ENCODE results near the gene PER3. TPM values are rescaled to one million over a fixed set of nuclear protein-coding genes. Genes with fewer than 3 reads are reported as not detected.

Gene PER3
- total RNA-seq, 1 donor from 2014 or later = 2.9 TPM

- Mint-ChIP-seq H3K9me3 (ENCODE audit: low read depth) (no peaks in the 10 kb centered on the region), H3K4me3 (ENCODE audit: low read depth) (no peak overlapping the region), H3K4me1 (ENCODE audit: low read depth) (no peaks in the 10 kb centered on the region), H3K27me3 (no peaks in the 10 kb centered on the region), H3K27ac (no peak overlapping the region), H3K36me3 (ENCODE audit: insufficient read depth) (no peaks in the 10 kb centered on the region)
- no peak for DNase-seq (ENCODE audit: low spot score, unreplicated experiment)
- TF ChIP-seq, protein P1, sequence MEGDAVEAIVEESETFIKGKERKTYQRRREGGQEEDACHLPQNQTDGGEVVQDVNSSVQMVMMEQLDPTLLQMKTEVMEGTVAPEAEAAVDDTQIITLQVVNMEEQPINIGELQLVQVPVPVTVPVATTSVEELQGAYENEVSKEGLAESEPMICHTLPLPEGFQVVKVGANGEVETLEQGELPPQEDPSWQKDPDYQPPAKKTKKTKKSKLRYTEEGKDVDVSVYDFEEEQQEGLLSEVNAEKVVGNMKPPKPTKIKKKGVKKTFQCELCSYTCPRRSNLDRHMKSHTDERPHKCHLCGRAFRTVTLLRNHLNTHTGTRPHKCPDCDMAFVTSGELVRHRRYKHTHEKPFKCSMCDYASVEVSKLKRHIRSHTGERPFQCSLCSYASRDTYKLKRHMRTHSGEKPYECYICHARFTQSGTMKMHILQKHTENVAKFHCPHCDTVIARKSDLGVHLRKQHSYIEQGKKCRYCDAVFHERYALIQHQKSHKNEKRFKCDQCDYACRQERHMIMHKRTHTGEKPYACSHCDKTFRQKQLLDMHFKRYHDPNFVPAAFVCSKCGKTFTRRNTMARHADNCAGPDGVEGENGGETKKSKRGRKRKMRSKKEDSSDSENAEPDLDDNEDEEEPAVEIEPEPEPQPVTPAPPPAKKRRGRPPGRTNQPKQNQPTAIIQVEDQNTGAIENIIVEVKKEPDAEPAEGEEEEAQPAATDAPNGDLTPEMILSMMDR (IDR thresholded peaks at IDR 0.05; ENCODE audit: unreplicated experiment) = no peak
Measured at GRCh38 chr1:7827126-7827955, 43.2 kb downstream of the PER3 start.

GRCh38 chr1:7831458-7831857, 47.4 kb downstream of the PER3 start:
- TF ChIP-seq, protein P1 (IDR thresholded peaks at IDR 0.05; ENCODE audit: unreplicated experiment) = no peak
- no peak overlapping the region for H3K4me3 Mint-ChIP-seq (ENCODE audit: low read depth)
- no peaks in the 10 kb centered on the region for H3K27me3 Mint-ChIP-seq
- no peak for DNase-seq (ENCODE audit: low spot score, unreplicated experiment)
- H3K4me1 Mint-ChIP-seq (ENCODE audit: low read depth) = no peaks in the 10 kb centered on the region
- H3K36me3 Mint-ChIP-seq (ENCODE audit: insufficient read depth) = peaks cover 2% of the 10 kb centered on the region
- no peaks in the 10 kb centered on the region for H3K9me3 Mint-ChIP-seq (ENCODE audit: low read depth)
- H3K27ac Mint-ChIP-seq = no peak overlapping the region

DNA sequence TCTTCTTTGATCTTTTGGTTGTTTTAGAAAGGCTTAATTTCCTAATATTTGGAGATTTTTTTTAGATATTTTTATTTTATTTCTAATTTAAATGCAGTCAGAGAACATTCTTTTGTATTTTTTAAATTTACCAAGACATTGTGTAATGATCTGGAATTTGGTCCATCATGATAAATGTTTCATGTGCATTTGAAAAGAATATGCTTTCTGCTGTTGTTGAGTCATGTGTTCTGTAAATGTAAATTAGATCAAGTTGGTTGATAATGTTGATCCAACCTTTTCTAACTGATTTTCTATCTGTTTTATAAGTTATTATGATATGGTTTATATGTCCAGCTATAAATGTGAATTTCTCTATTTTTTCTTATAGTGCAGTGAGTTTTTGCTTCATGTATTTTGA, 48.9 kb downstream of the PER3 start:
- TF ChIP-seq, protein P1 (IDR thresholded peaks at IDR 0.05; ENCODE audit: unreplicated experiment) = no peak
- no peak overlapping the region for H3K27ac Mint-ChIP-seq
- no peak for DNase-seq (ENCODE audit: low spot score, unreplicated experiment)
- peaks cover 6% of the 10 kb centered on the region for H3K9me3 Mint-ChIP-seq (ENCODE audit: low read depth)
- H3K27me3 Mint-ChIP-seq = no peaks in the 10 kb centered on the region
- H3K4me3 Mint-ChIP-seq (ENCODE audit: low read depth) = no peak overlapping the region
- H3K4me1 Mint-ChIP-seq (ENCODE audit: low read depth) = no peaks in the 10 kb centered on the region
- H3K36me3 Mint-ChIP-seq (ENCODE audit: insufficient read depth) = peaks cover 12% of the 10 kb centered on the region

GRCh38 chr1:7838714-7839113, 54.6 kb downstream of the PER3 start:
- Mint-ChIP-seq H3K9me3 (ENCODE audit: low read depth) (peaks cover 22% of the 10 kb centered on the region), H3K4me1 (ENCODE audit: low read depth) (no peaks in the 10 kb centered on the region), H3K27me3 (no peaks in the 10 kb centered on the region), H3K36me3 (ENCODE audit: insufficient read depth) (peaks cover 27% of the 10 kb centered on the region), H3K4me3 (ENCODE audit: low read depth) (no peak overlapping the region), H3K27ac (no peak overlapping the region)
- TF ChIP-seq, protein P1 (IDR thresholded peaks at IDR 0.05; ENCODE audit: unreplicated experiment) = no peak
- DNase-seq (ENCODE audit: low spot score, unreplicated experiment) = no peak

GRCh38 chr1:7839526-7839925, 55.4 kb downstream of the PER3 start:
- no peaks in the 10 kb centered on the region for H3K4me1 Mint-ChIP-seq (ENCODE audit: low read depth)
- no peak overlapping the region for H3K27ac Mint-ChIP-seq

More at GRCh38 chr1:7839526-7839925, 55.4 kb downstream of the PER3 start:
- H3K4me3 Mint-ChIP-seq (ENCODE audit: low read depth) = no peak overlapping the region
- H3K27me3 Mint-ChIP-seq = no peaks in the 10 kb centered on the region
- H3K36me3 Mint-ChIP-seq (ENCODE audit: insufficient read depth) = peaks cover 27% of the 10 kb centered on the region
- DNase-seq (ENCODE audit: low spot score, unreplicated experiment) = no peak
- TF ChIP-seq, protein P1 (IDR thresholded peaks at IDR 0.05; ENCODE audit: unreplicated experiment) = no peak
- H3K9me3 Mint-ChIP-seq (ENCODE audit: low read depth) = peaks cover 22% of the 10 kb centered on the region
